SH-SY5Y (cell line): Measurements from ENCODE around the gene CFAP161.

Experiments
- GATA2 ChIP-seq: IDR thresholded peaks from 2 replicates; pipeline ENCODE4 v1.6.1; 2011; ENCODE audit warnings: mild to moderate bottlenecking, low read depth, low read length
- GATA3 ChIP-seq: IDR thresholded peaks from 2 replicates; pipeline ENCODE4 v1.6.1; 2011; ENCODE audit warnings: low read depth, mild to moderate bottlenecking, low read length, moderate library complexity

- TF ChIP-seq GATA2 (no peak), GATA3 (no peak)
Measured at GRCh38 chr15:81191701-81192100, 57.6 kb downstream of the CFAP161 start.
